Stimulated activated CD4-positive, alpha-beta T cell treated with anti-CD3 and anti-CD28 coated beads, Interleukin-12 subunit alpha, Interleukin-12 subunit beta, amount 100 ng/mL, for 4 hours (primary cell): Measurements from ENCODE around the gene DDA1.
"Not testable (repeated sequence)": the region's sequence is repeated elsewhere in the genome, so short reads cannot be mapped to it uniquely, and the experiment has no call there.

Experiments used
- DNase-seq: peaks from one replicate; pipeline ENCODE4 v3.0.0-alpha.2; 2020

Gene DDA1

GRCh38 chr19:17289489-17289888, 19.9 kb upstream of the DDA1 start:
- DNase-seq = no peak

GRCh38 chr19:17292301-17293074, 16.9 kb upstream of the DDA1 start:
- peak; percentile 82 for DNase-seq

GRCh38 chr19:17293605-17294004, 15.8 kb upstream of the DDA1 start:
- DNase-seq = no peak

GRCh38 chr19:17294051-17294891, 15.1 kb upstream of the DDA1 start:
- DNase-seq = peak; percentile 48

DNA sequence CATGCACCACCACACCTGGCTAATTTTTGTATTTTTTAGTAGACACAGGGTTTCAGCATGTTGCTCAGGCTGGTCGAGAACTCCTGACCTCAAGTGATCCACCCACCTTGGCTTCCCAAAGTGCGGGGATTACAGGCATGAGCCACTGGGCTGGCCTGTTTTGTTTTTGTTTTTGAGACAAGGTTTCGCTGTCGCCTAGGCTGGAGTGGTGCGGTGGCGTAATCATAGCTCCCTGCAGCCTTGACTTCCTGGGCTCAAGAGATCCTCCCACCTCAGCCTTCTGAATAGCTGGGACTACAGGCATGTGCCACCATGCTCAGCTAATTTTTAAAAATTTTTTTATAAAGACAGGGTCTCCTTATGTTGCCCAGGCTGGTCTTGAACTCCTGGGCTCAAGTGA, 13.8 kb upstream of the DDA1 start:
- DNase-seq = not testable (repeated sequence)

- DNase-seq = no peak
Observed at GRCh38 chr19:17296273-17296672, 13.1 kb upstream of the DDA1 start.

- DNase-seq = no peak
Observed at GRCh38 chr19:17296976-17297375, 12.4 kb upstream of the DDA1 start.

DNA sequence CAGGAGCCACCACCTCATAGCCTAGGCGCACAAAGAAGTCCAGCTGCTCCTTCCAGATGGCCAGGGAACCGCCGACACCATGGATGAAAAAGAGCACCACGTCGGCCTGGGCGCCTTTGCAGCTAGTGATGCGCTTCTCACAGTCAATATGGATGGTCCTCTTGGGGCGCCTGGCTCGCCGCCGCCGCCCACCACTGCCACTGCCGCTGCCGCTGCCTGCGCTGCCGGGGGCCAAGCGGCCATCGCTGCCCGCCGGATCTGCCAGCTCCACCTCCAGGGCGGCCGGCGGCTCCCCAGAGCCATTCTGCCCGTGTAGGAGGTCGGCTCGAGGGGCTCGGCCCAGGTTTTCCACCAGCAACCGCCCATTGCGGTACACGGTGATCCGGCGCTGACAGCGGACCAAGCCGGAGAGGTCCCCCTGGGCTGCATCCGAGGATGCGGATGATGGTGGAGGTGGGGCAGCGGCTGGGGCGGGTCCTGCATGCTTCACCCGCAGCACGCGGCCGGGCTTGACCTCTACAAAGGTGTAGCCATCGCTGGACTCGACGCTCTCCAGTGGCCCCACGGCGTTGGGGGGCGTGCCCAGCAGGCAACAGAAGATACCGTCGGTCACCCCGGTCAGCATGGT, 8.3 kb upstream of the DDA1 start:
- no peak for DNase-seq

- no peak for DNase-seq
Observed at GRCh38 chr19:17302391-17303166, 6.8 kb upstream of the DDA1 start.

- peak; percentile 89 for DNase-seq
Observed at GRCh38 chr19:17303167-17303939, 6.0 kb upstream of the DDA1 start, which contains the start of gene ABHD8. TSS of gene ABHD8 (minus strand) at chr19:17303425. CDS start at chr19:17301616, 1,809 bp downstream.

- DNase-seq = no peak
Observed at GRCh38 chr19:17303940-17304267, 5.5 kb upstream of the DDA1 start.

DNA sequence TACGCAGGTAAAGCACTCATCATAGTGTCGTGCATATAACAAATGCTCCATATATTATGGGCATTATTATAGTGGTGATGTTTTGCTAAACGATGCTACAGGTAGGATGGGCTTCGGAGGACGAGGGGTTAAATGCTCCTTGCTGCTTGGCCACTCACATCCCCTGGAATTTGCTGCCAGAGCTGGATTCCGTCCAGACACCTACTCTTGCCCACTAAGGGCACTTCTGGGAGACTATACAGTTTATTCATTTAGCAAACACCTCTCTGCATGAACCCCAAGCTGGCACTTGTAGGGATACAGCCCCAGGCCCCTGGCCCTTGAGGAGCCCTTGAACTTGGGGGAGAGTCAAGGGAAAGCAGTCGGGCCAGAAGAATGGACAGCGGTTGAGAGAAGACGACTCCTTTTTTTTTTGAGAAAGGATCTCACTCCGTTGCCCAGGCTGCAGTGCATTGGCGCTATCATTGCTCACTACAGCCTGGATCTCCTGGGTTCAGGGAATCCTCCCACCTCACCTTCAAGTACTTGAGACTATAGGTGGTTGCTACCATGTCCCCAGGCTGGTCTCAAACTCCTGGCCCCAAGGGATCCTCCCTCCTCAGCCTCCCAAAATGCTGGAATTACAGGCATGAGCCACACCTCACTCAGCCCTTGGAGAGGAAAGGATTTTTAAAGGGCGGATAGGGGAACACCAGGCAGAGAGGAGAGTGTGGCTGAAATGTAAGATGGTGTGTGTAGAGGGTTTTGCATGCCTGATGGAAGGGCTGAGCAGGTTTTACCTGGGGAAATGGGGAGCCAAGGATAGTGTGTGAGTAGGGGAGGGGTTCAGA, 4.8 kb upstream of the DDA1 start:
- no peak for DNase-seq

DNA sequence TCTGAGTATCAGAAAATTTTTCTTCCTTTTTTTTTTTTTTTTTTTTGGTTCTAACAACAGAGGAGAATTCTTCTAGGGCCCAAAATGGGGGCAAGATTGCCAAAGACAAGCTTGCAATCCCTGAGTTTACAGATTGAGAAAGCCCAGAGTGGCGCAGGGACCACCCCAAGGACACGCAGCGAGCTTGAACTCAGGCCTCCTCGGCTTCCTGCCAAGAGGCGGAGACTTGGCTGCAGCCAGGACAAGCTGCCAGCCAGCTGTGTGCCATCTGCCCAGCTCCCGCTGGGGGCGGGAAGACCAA, 4.2 kb upstream of the DDA1 start:
- no peak for DNase-seq

DNA sequence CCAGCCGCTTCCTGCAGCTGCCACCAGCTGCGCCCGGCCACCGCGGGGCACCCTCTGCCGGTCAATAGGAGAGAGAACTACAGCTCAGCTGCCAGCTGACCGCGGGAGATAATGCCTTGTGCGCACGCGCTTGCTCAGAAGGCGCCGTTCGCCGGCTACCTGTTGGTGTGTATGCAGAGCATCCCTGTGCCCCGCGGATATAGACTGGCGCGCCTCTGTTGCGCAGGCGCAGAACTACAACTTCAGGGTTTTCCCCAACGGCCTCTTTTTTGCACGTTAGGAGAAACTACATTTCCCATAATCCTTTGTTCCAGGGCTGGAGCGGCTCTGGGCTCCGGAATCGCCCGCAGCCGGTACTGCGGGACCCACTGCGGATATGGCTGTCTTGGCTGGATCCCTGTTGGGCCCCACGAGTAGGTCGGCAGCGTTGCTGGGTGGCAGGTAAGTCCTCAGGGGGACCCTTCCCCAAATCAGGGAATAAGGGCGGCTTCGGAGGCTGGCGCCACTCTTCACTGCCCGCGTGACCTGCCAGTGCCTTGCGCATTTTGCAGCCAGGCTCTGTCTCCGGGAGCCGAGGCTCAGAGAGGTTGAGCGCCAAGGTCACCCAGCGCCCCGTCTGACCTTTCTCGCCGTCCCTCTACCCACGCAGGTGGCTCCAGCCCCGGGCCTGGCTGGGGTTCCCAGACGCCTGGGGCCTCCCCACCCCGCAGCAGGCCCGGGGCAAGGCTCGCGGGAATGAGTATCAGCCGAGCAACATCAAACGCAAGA, 3.7 kb upstream of the DDA1 start, which contains the start of gene MRPL34:
TSS of gene MRPL34 (plus strand) at position 356 of the 768 bp plus-strand sequence. CDS start at position 377, 21 bp downstream.
- DNase-seq = peak; percentile 90

GRCh38 chr19:17306285-17306714, 3.1 kb upstream of the DDA1 start:
- no peak for DNase-seq

DNA sequence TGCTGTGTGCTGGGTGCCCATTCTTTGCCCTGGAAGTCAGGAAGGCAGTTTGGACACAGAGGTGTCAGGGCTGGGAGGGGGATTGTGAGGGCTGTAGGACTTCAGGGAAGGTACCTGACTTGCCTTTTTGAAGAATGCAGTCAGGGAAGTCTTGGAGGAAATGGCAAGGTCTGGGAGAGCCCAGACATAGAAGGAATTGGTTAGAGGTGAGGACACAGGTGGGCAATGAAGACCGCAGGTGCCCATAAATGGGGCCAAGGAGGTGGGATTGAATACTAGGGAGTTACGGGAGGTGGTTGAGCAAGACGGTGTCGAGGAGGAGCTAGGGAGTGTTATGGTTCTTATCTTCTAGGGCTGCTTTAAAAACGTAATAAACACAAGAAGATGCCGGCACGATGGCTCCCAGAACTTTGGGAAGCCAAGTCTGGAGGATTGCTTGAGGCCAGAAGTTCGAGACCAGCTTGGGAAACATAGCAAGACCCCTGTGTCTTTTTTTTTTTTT, 1.4 kb upstream of the DDA1 start:
- no peak for DNase-seq

- no peak for DNase-seq
Observed at GRCh38 chr19:17309965-17310461, 650 bp downstream of the DDA1 start.

- DNase-seq = no peak
Observed at GRCh38 chr19:17311455-17312188, 2.3 kb downstream of the DDA1 start.
